Astrocyte of the spinal cord (primary cell): ENCODE measurements around the gene ZRANB3.

Source experiments
- DNase-seq: peaks from one replicate; pipeline ENCODE4 v3.0.0; 2011; ENCODE audit warnings: low read depth, low spot score
- H3K4me3 ChIP-seq: 2 replicates; pipeline ENCODE4 v1.5.1; 2011; ENCODE audit warnings: low read depth, mild to moderate bottlenecking, low read length, moderate library complexity
- CTCF ChIP-seq: IDR thresholded peaks from 2 replicates; pipeline ENCODE4 v1.5.1; 2012; ENCODE audit warnings: low read depth, mild to moderate bottlenecking, low read length, inconsistent platforms
- in situ Hi-C: cut with HindIII; loops from 2 replicates; pipeline ENCODE4 v1.10.0; 2017; ENCODE audit warnings: low sequenced_read_pairs

The ZRANB3 gene

DNA sequence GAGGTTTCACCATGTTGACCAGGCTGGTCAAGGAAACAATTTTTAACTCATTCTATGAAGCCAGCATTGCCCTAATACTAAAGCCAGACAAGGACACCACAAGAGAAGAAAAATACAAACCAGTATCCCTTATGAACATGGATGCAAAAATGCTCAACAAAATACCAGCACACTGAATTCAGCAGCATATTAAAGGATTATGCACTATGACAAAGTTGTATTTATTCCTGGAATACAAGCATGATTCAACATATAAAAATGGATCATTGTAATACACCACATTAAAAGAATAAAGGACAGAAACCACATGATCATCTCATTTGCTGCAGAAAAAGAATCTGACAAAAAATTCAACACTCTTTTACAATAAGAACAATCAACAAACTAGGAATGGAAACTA lies 340.2 kb downstream of the ZRANB3 start:
- no peak for DNase-seq
- no peak for TF ChIP-seq CTCF
- no peak overlapping the region for H3K4me3 ChIP-seq
- in situ Hi-C loops = no loop called here

GRCh38 chr2:135189148-135189547 lies 341.9 kb downstream of the ZRANB3 start:
- DNase-seq = no peak
- no peak for TF ChIP-seq CTCF
- H3K4me3 ChIP-seq = no peak overlapping the region
- in situ Hi-C loops = no loop called here

DNA sequence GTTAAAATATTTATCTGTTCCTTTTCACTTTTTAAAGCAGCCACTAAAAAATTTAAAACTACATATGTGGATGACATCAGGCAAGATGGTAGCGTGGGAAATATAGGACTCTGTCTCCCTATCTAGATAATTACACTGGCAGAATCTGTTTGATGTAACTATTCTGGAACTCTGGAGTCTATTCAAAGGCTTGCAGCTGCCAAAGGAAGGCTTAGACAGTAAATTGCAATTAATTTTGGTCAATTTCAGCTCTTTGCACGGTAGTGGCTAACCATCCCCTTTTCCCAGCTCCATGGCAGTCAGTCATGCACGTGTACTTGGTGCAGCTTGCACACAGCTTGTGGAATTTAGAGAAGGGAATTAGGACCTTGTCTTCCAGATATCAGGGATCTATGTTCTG lies 343.7 kb downstream of the ZRANB3 start:
- no peak for DNase-seq
- in situ Hi-C loops = no loop called here
- no peak overlapping the region for H3K4me3 ChIP-seq
- no peak for TF ChIP-seq CTCF

DNA sequence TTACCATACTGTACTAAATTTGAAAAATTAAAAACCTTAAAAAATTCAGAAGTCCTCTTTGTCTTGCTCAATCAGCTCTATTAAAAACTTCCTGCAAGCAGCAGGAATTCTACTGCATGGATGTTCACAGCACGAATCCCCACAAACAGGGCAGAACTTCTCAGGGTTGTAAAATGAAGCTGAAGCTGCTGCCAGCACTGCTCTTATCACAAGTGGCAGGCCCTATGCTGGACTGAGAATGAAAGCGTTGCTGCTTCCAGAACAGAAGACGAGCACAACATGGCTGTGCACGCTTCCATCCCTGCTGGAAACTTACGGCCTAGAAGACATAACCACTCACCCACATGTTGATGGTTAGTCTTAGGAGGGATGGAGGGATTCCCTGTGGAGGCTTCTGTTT lies 345.0 kb downstream of the ZRANB3 start:
- in situ Hi-C loops = no loop called here
- no peak for TF ChIP-seq CTCF
- H3K4me3 ChIP-seq = no peak overlapping the region
- peak; percentile 13 for DNase-seq

DNA sequence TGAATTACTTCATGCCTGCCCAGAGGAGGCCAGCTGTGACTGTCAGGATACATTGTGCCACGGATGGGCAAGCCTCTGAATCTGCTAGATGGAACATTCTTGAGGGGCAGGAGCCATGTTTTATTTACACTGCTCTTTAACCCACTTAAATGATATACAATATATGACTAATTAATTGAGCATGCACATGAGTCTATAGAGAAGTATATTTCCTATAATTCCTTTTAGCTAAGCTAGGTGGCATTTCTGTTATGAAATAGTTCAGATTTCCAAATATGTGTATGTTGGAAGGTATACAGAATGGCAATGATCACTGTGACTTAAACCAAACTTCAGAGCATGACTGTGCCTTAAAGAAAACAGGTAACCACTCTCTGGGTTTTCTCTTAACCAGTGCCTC lies 347.2 kb downstream of the ZRANB3 start:
- in situ Hi-C loops = no loop called here
- no peak for TF ChIP-seq CTCF
- no peak for DNase-seq
- no peak overlapping the region for H3K4me3 ChIP-seq

DNA sequence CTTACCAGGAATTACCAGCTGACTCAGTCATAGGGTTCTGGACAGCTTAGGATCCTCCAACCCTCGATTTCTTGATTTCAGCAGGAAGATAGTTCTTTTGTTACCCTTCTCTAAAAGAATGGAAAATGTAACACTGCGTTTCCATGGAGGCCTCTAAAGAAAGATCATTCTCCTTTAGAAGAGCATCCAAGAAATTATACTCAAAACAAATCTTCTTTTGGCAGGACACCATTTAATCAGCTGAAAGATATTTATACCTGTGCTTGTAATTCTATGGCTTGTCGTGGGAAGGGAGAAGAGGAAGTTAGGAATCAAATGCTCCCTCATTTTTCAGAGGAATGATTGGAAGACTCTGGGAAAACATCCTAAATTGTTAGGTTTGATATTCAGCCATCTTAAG lies 348.4 kb downstream of the ZRANB3 start:
- in situ Hi-C loops = no loop called here
- no peak overlapping the region for H3K4me3 ChIP-seq
- no peak for DNase-seq
- no peak for TF ChIP-seq CTCF

DNA sequence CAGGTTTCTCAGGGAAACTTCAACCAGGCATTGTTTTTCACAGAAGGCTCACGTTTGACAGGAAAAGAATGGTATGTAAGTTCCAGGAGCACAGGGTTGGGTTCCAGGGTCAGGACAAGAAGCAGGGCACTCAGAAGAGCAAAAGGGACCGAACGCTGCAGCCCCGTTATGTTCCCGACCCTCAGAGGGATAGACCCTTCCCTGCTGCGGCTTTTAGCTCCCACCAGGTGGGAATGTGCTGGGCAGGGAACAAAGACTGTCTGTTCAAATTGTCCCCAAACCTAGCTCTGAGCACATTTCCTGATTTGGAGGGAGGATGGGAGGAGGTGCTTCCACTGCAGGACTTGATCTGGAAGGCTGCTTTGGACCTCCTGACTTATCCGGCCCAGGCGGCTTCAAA lies 348.8 kb downstream of the ZRANB3 start:
- no peak for TF ChIP-seq CTCF
- in situ Hi-C loops = no loop called here

More for the DNA sequence above, 348.8 kb downstream of the ZRANB3 start:
- no peak for DNase-seq
- H3K4me3 ChIP-seq = no peak overlapping the region
